ENCODE data around the gene APOBEC3G.
"Not testable (repeated sequence)": the region's sequence is repeated elsewhere in the genome, so short reads cannot be mapped to it uniquely, and the experiment has no call there.

Gene APOBEC3G

DNA sequence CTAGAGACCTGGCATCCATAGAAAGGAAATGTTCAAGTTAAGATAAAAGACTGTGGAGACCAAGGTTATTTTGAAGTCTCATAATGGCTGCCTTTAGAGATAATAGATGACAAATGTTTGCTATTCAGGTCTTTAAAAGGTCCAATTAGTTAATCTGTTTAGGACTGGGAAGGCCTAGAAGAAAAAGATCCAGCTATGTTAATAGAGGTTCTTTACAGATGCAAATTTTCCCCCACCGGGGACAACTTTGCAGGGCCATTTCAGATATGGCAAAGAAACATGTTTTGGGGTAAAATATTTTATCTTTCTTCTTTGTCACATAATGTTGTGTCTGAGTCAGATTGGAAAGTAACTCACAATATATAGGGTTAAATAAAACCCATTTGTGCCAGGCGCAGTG, 3.1 kb upstream of the APOBEC3G start:
- no peaks in the 10 kb centered on the region for H3K36me3 ChIP-seq (replicated peaks)
- H3K27ac ChIP-seq, result no peak overlapping the region
- no peak overlapping the region for H3K4me3 ChIP-seq (ENCODE audit: low read depth, low read length)
- no peak for DNase-seq
- in situ Hi-C loops (cut with HindIII; ENCODE audit: low pct_ligation_motif_present, low sequenced_read_pairs), result no loop called here
- TF ChIP-seq, protein P1, sequence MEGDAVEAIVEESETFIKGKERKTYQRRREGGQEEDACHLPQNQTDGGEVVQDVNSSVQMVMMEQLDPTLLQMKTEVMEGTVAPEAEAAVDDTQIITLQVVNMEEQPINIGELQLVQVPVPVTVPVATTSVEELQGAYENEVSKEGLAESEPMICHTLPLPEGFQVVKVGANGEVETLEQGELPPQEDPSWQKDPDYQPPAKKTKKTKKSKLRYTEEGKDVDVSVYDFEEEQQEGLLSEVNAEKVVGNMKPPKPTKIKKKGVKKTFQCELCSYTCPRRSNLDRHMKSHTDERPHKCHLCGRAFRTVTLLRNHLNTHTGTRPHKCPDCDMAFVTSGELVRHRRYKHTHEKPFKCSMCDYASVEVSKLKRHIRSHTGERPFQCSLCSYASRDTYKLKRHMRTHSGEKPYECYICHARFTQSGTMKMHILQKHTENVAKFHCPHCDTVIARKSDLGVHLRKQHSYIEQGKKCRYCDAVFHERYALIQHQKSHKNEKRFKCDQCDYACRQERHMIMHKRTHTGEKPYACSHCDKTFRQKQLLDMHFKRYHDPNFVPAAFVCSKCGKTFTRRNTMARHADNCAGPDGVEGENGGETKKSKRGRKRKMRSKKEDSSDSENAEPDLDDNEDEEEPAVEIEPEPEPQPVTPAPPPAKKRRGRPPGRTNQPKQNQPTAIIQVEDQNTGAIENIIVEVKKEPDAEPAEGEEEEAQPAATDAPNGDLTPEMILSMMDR (IDR thresholded peaks at IDR 0.05; ENCODE audit: low read depth, low read length, missing control alignments), result no peak
- no peaks in the 10 kb centered on the region for H3K27me3 ChIP-seq (replicated peaks)

DNA sequence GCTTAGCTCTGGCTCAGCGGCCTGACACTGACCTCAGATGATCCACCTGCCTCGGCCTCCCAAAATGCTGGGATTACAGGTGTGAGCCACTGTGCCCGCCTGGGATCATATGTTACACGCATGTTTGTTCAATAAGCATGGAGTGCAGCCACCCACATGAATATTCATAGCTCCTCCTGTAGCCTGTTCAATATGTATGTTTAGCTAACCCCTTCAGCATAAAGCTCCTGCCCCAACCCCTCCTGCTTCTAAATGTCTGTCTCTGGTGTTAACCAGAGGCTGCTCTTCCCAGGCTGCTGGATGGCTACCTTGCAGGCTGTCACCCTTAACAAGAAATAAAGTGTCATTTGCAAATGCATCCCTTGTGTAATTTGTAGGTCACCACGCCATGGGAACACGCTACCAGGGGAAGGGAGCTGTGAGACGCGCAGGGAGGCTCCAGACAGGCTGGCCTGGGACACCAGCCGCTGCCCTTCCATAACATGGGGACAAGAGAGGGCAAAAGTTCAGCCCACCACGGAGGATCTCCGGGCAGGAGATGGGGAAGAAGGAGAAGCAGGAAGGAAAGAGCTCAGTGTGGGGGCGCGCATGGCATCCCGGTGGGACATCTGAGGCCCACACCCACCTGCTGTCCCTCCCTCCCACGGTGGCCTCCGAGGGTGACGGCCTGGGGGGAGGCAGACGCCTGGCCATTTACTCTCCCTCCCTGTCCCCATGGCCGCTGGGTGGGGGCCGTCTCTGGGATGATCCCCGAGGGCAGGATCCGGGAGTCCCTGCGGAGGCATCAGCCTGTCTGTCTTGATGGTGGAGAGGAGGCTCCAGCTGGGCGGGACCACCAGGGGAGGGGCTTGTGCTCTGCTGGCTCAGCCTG, 685 bp upstream of the APOBEC3G start:
- H3K27me3 ChIP-seq (replicated peaks); H3K27ac ChIP-seq; DNase-seq; H3K4me3 ChIP-seq (ENCODE audit: low read depth, low read length); H3K36me3 ChIP-seq (replicated peaks); in situ Hi-C loops (cut with HindIII; ENCODE audit: low pct_ligation_motif_present, low sequenced_read_pairs): not testable (repeated sequence)

DNA sequence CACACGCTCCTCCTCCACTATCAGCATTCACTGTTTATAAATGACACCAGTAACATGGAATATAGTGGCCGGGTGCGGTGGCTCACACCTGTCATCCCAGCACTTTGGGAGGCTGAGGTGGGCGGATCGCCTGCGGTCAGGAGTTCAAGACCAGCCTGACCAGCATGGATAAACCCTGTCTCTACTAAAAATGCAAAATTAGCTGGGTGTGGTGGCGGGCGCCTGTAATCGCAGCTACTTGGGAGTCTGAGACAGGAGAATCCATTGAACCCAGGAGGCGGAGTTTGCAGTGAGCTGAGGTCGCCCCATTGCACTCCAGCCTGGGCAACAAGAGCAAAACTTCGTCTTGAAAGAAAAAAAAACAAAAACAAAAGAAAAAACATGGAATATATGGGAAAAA, 837 bp downstream of the APOBEC3G start:
- H3K27me3 ChIP-seq (replicated peaks); in situ Hi-C loops (cut with HindIII; ENCODE audit: low pct_ligation_motif_present, low sequenced_read_pairs); DNase-seq; H3K4me3 ChIP-seq (ENCODE audit: low read depth, low read length); H3K27ac ChIP-seq; H3K36me3 ChIP-seq (replicated peaks): not testable (repeated sequence)

DNA sequence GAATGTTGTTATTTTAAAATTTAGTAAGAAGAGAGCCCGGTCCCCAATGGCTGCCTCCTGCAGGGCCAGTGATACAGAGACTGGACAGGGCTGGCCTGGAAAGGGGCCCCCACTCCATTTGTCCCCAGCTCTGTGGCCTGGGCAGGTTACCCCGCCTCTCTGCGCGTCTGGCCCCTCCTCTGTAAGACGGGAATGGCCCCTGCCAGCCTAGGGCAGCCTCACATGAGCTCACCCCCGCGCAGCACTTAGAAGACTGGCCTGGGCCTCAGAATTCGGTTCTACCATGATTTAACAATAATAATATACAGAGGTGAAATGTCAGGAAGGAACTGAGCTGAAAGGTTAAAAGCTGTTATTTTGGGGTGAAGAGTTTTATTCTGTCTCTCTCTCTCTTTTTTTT, 1.3 kb downstream of the APOBEC3G start:
- H3K4me3 ChIP-seq (ENCODE audit: low read depth, low read length), result no peak overlapping the region
- TF ChIP-seq, protein P1 (IDR thresholded peaks at IDR 0.05; ENCODE audit: low read depth, low read length, missing control alignments), result no peak
- H3K27me3 ChIP-seq (replicated peaks), result no peaks in the 10 kb centered on the region
- in situ Hi-C loops (cut with HindIII; ENCODE audit: low pct_ligation_motif_present, low sequenced_read_pairs), result no loop called here
- H3K36me3 ChIP-seq (replicated peaks), result no peaks in the 10 kb centered on the region
- H3K27ac ChIP-seq, result no peak overlapping the region
- no peak for DNase-seq

DNA sequence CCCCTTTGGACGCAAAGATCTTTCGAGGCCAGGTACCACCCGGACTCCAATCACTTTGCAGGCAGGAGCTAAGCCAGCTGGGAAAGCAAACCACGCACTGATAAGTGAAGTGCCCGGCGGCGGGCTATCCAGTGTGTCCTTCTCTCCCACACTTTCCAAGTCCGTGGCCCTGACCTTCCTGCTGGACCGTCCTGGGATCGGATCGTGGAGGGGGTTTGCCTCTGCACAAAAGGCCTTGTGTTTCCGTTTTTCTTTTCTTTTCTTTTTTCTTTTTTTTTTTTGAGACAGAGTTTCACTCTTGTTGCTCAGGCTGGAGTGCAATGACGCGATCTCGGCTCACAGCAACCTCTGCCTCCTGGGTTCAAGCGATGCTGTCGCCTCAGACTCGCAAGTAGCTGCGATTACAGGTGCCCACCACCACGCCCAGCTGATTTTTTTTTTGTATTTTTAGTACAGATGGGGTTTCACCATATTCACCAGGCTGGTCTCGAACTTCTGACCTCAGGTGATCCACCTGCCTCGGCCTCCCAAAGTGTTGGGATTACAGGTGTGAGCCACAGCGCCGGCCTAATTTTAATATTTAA, 2.1 kb downstream of the APOBEC3G start:
- in situ Hi-C loops (cut with HindIII; ENCODE audit: low pct_ligation_motif_present, low sequenced_read_pairs); H3K27ac ChIP-seq; H3K4me3 ChIP-seq (ENCODE audit: low read depth, low read length): not testable (repeated sequence)

DNA sequence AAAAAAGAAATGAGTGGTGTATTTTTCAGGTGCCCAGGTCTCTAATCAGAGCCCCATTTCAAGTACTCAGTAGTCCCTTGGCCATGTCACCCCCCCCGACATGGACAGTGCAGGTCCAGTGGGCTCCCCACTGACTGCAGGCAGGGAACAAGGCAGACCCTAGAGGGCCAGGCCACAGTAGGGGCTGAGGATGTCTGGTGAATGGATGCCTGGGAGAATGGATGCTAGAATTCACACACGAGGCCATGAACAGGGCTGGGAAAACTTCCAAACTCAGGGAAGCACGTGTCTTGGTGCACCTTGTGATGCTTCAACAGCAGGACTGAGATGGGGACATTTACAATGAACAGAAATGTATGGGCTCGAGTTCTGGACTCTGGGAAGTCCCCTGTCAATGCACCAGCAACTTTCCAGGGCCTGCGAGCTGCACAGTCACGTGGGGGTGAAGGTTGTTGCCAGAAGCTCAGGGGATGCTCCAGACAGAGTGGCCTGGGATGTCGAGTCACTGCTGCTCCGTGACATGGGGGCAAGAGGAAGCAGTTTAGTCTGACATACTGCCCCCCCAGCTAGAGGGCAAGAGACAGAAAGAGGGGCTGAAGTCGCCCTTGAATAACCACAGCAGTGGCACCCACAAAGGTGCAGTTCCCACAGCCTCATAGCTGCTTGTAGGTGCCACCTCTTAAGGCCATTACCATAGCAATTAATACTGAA, 3.1 kb downstream of the APOBEC3G start:
- Histone ChIP-seq H3K27me3 (replicated peaks) (no peaks in the 10 kb centered on the region), H3K27ac (no peak overlapping the region), H3K36me3 (replicated peaks) (no peaks in the 10 kb centered on the region), H3K4me3 (ENCODE audit: low read depth, low read length) (no peak overlapping the region)
- no peak for DNase-seq
- in situ Hi-C loops (cut with HindIII; ENCODE audit: low pct_ligation_motif_present, low sequenced_read_pairs), result no loop called here
- TF ChIP-seq, protein P1 (IDR thresholded peaks at IDR 0.05; ENCODE audit: low read depth, low read length, missing control alignments), result no peak

More for the DNA sequence above, 2.1 kb downstream of the APOBEC3G start:
- not testable (repeated sequence) for DNase-seq; H3K36me3 ChIP-seq (replicated peaks); H3K27me3 ChIP-seq (replicated peaks)

DNA sequence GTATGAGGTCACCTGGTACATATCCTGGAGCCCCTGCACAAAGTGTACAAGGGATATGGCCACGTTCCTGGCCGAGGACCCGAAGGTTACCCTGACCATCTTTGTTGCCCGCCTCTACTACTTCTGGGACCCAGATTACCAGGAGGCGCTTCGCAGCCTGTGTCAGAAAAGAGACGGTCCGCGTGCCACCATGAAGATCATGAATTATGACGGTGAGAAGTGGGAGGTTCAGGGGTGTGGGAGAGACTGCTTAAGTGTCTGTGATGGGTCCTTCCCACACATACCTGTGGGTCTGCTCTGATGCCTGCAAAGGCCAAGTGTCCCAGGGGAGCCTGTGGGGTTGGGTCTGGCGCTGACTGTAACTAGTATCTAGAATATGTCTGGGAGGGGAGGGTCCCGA, 3.9 kb downstream of the APOBEC3G start:
- in situ Hi-C loops (cut with HindIII; ENCODE audit: low pct_ligation_motif_present, low sequenced_read_pairs), result no loop called here

More for the DNA sequence above, 3.9 kb downstream of the APOBEC3G start:
- no peaks in the 10 kb centered on the region for H3K36me3 ChIP-seq (replicated peaks)
- TF ChIP-seq, protein P1 (IDR thresholded peaks at IDR 0.05; ENCODE audit: low read depth, low read length, missing control alignments), result no peak
- H3K27me3 ChIP-seq (replicated peaks), result no peaks in the 10 kb centered on the region
- DNase-seq, result no peak
- H3K4me3 ChIP-seq (ENCODE audit: low read depth, low read length), result no peak overlapping the region
- H3K27ac ChIP-seq, result no peak overlapping the region

Data from brain microvascular endothelial cell (primary cell).